Renal pelvis (tissue), 4 donors: ENCODE data around the gene CRHR1. TPM values are rescaled to one million over a fixed set of nuclear protein-coding genes. Genes with fewer than 3 reads are reported as not detected.

Experiments
- DNase-seq: peaks from one replicate; pipeline ENCODE4 v3.0.0-alpha.2; 2013
- polyA plus RNA-seq, 3 donors: library from polyadenylated mRNA; unstranded; fragments of 120-200 nt; gene quantifications; one replicate each; pipeline ENCODE4 v1.2.1, GENCODE V29; 2013; ENCODE audit not compliant: insufficient read length in 3 of 3

Gene CRHR1
- polyA plus RNA-seq, 3 donors, result 0.19 to 0.36 (median 0.27) TPM

GRCh38 chr17:45787656-45788055, 3.5 kb downstream of the CRHR1 start:
- no peak for DNase-seq

- no peak for DNase-seq
Observed at GRCh38 chr17:45788057-45788456, 3.9 kb downstream of the CRHR1 start.

- no peak for DNase-seq
Observed at GRCh38 chr17:45789874-45790273, 5.8 kb downstream of the CRHR1 start.

- peak; percentile 19 for DNase-seq
Observed at GRCh38 chr17:45790296-45790922, 6.3 kb downstream of the CRHR1 start.

GRCh38 chr17:45791041-45791582, 7.0 kb downstream of the CRHR1 start:
- no peak for DNase-seq

GRCh38 chr17:45791935-45792334, 7.8 kb downstream of the CRHR1 start:
- DNase-seq, result no peak

GRCh38 chr17:45792437-45792836, 8.3 kb downstream of the CRHR1 start:
- DNase-seq, result no peak

GRCh38 chr17:45792995-45793755, 9.1 kb downstream of the CRHR1 start:
- no peak for DNase-seq

GRCh38 chr17:45793999-45794540, 9.9 kb downstream of the CRHR1 start:
- DNase-seq, result no peak

GRCh38 chr17:45794840-45795239, 10.7 kb downstream of the CRHR1 start:
- no peak for DNase-seq

- no peak for DNase-seq
Observed at GRCh38 chr17:45800816-45801215, 16.7 kb downstream of the CRHR1 start.

GRCh38 chr17:45801421-45801820, 17.3 kb downstream of the CRHR1 start:
- DNase-seq, result no peak

GRCh38 chr17:45808845-45809244, 24.7 kb downstream of the CRHR1 start:
- no peak for DNase-seq

- DNase-seq, result no peak
Observed at GRCh38 chr17:45809499-45809898, 25.4 kb downstream of the CRHR1 start.

- peak; percentile 5 for DNase-seq
Observed at GRCh38 chr17:45812102-45812501, 28.0 kb downstream of the CRHR1 start.

GRCh38 chr17:45813048-45813725, 29.1 kb downstream of the CRHR1 start:
- peak; percentile 20 for DNase-seq

- DNase-seq, result no peak
Observed at GRCh38 chr17:45814622-45815606, 30.8 kb downstream of the CRHR1 start.

- DNase-seq, result no peak
Observed at GRCh38 chr17:45815752-45816151, 31.6 kb downstream of the CRHR1 start.

- DNase-seq, result no peak
Observed at GRCh38 chr17:45818041-45818440, 33.9 kb downstream of the CRHR1 start.

- no peak for DNase-seq
Observed at GRCh38 chr17:45818699-45819098, 34.6 kb downstream of the CRHR1 start.

- no peak for DNase-seq
Observed at GRCh38 chr17:45819632-45820031, 35.5 kb downstream of the CRHR1 start.
